Skin epidermis (tissue), 12 donors: Measurements from ENCODE around the gene ZC3H7A.

Experiments used
- H3K27ac ChIP-seq, 21 experiments: fragments of 200-600 bp; sonication (generic) in 11 of 21; one replicate each; pipeline ENCODE4 v1.5.0; 2020; ENCODE audit warnings: mild to moderate bottlenecking in 3 of 21, inconsistent platforms in 2 of 21, moderate library complexity in 2 of 21
- H3K4me3 ChIP-seq, 7 experiments: fragments of 200-600 bp; sonication (generic) in 2 of 7; one replicate each; pipeline ENCODE4 v1.5.0; 2020; ENCODE audit warnings: inconsistent platforms in 2 of 7, mild to moderate bottlenecking in 2 of 7, moderate library complexity in 1 of 7

ZC3H7A gene

DNA sequence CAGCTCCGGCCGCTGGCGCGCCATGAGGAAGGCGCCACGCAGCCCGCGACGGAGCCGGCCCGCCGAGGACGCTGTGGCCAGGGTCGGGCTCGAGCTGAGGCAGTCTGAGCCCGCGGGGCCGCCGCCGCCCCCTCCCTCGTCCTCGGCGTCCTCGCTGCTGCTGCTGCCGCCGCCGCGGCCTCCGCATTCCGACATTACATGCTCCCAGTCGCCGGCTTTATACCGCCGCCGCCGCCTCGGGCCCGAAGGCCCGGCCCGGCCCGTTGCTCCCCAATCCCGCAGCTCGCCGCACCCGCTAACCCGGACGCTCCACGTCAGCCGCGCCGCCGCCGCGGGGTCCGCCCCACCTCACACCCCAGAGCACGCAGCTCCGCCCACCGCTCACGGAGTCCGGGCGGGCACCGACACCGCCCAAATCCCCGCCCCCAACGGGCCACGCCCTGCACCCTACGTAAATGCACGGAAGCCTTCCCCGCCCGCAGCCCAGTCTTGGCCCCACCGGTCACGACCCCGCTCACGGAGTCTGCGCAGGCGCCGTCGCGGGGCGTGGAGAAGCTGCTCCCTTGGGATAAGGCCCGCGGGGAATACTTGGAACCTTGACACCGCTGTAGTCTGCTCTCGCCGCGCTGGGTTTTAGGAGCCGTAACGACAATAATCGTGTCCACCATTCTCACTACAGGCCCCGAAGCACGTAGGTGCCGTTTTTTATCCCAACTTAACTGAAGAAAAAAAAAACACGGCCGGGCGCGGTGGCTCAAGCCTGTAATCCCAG, 54.3 kb downstream of the ZC3H7A start, which contains the start of gene TXNDC11:
TXNDC11 (minus strand) TSS at position 322 of the 772 bp plus-strand sequence; CDS start at position 195, 127 bp downstream.
- peak within 1 kb of the TSS; percentile 64 to 94 (median 84) for H3K4me3 ChIP-seq
- H3K27ac ChIP-seq: peak within 1 kb of the TSS; percentile 85 to 100 (median 96)

DNA sequence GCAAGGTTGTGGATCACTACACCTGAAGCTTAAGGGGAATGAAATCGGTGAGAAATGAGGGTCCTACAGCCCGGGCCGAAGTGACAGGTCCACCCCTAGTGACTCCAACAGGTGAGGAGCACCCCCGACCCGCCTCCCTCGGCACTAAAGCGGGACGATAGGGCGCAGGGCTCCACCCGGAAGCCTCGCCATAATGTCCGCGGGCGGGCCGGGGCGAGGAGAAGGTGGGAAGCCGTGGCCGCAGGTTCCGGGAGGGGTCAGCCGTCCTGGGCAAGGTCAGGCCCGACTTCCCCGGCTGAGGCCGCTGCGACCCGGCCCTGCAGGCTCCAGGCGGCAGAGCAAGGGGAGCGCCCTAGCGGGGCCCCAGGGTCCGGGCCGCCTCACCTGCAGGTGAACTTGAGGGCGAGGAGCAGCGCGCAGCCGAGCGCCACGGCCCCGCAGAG, 54.9 kb downstream of the ZC3H7A start:
- Histone ChIP-seq H3K27ac (peak overlapping the region; percentile 85 to 100 (median 96)), H3K4me3 (peak overlapping the region; percentile 64 to 94 (median 84))

DNA sequence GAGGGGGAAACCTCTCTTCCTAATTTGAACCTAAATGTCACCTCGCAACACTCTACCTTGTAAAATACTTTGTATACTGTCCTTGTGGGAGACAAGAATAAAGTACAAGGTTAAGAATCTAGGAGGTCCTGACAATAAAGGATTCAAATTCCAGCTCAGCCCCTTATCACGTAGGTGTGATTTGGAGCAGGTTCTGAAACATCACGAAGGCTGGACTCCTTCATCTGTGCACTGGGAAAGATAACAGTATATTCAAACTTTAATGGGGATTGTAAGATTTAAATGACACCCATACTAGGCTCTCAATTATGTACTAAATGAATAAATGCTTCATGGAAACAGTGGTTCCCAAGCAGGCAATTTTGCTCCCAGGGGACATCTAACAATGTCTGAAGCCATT, 56.5 kb downstream of the ZC3H7A start:
- Histone ChIP-seq H3K4me3 (peak overlapping the region in 3 of 7 experiments; percentile 64 to 94 (median 93)), H3K27ac (peak overlapping the region in 6 of 21 experiments; percentile 20 to 99 (median 94))

DNA sequence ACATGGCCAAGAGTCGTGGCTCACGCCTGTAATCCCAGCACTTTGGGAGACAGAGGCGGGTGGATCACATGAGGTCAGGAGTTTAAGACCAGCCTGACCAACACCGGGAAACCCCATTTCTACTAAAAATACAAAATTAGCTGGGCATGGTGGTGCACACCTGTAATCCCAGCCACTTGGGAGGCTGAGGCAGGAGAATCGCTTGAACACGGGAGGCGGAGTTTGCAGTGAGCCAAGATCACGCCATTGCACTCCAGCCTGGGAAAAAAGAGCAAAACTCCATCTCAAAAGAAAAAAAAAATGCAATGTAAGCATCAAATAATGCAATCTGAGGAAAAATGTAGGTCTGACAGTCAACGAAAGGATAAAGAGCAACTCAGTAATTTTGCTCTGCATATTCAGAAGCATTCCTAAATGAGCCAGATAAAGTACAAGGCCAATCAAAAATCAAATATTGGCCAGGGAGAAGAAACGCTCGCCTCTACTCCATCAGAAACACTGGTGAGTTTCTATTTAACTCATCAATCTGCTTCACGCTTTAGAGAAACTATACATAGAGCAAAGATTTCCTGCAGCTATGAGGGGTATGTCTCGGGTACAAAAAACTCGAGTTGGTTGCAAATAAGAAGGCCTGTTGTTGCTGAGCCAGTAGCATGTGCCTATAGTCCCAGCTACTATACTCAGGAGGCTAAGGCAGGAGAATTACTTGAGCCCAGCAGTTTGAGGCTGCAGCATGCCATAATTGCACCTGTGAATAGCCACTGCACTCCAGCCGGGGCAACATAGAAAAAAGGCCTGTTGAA, 58.1 kb downstream of the ZC3H7A start:
- H3K4me3 ChIP-seq: no peak overlapping the region
- H3K27ac ChIP-seq: no peak overlapping the region

DNA sequence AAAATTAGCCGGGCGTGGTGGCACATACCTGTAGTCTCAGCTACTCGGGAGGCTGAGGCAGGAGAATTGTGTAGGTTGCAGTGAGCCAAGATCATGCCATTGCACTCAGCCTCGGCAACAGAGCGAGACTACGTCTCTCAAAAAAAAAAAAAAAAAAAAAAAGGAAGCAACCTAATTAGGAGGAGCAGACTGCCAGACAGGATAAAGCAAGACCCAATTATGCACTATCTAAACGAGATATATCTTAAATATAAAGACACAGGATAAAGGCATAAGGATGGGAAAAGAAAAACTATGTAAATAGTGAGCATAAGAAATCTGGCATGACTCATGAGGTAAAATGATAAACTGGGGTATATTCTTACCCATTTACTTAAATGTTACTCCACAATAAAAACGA, 59.3 kb downstream of the ZC3H7A start:
- no peak overlapping the region for H3K4me3 ChIP-seq
- H3K27ac ChIP-seq: no peak overlapping the region

DNA sequence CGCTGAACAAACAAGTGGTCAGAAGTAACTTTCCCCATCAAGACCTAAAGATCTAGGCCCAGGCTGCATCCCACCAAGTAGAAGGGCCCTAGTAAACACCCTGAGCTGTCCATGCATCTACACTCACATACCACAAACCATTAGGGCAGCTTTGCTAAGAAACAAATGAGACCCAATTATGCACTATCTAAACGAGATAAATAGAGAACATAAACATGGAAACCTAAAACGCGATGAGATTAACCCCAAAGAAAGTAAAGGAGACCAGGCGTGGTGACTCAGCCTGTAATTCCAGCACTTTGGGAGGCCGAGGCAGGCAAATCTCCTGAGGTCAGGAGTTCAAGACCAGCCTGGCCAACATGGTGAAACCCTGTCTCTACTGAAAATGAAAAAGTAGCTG, 60.2 kb downstream of the ZC3H7A start:
- Histone ChIP-seq H3K27ac (no peak overlapping the region), H3K4me3 (no peak overlapping the region)

DNA sequence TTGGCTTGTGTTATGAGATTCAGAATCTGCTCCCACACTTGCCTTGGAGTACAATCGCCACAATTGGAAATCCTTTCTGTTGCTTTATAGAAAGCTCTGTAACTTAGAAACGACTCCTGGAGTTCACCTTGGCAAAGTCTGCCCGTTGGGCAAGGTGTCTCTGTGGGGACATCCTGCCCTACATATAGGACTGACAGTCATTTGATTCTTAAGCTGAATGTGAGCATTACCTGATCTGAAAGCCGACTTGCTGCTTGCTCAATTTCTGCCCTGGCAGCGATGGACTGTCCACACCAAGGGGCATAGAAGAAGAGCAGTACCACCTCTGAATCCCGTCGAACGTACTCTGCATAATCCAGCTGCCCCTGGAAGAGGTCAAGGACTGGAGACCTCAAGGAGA, 61.3 kb downstream of the ZC3H7A start:
- no peak overlapping the region for H3K27ac ChIP-seq
- H3K4me3 ChIP-seq: no peak overlapping the region

DNA sequence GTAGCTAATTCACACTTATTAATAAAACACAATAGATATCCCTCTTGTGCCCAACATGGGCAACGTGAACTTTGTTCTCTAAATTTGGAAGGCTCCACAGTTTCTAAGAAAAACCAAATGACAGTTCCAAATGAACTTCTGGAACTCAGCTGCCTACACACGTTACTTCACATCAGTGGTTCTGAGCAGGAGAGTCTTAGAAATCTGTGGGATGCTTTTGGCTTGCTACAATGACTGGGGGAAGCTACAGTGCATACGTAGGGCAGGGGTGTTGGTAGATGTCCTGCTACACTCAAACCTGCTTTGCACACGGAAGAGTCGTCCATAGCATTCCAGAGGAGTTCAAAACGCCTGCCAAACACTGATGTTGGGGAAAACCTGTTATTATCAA, 62.4 kb downstream of the ZC3H7A start:
- H3K4me3 ChIP-seq: no peak overlapping the region
- no peak overlapping the region for H3K27ac ChIP-seq

DNA sequence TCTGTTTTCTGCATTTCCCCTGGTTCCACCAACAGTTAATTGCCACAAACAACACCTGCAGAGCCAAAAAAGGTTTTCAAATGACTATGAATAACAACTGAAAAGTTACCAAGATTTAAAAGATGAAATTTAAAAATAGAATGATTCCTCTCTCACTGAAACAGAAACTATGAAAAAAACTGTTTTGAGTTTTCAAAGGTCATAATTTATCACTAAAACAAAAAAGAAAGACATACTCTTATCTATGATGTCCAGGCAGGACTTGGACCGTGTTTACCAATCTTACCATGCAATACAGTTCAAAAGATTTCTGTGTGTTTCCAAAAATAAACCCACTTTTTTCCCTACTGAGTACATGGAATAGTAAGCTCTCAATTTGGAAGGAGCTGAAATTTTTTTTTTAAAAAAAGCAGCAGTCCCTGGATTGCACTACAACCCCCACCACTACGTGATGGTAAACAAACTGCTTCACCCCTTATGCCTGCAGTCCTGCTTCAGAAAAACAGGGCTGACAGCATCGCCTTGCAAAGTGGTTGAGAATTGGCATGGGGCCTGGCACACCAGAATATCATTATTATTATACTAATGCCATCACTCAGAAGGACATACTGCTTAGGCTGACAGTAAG, 62.9 kb downstream of the ZC3H7A start:
- Histone ChIP-seq H3K27ac (no peak overlapping the region), H3K4me3 (no peak overlapping the region)

DNA sequence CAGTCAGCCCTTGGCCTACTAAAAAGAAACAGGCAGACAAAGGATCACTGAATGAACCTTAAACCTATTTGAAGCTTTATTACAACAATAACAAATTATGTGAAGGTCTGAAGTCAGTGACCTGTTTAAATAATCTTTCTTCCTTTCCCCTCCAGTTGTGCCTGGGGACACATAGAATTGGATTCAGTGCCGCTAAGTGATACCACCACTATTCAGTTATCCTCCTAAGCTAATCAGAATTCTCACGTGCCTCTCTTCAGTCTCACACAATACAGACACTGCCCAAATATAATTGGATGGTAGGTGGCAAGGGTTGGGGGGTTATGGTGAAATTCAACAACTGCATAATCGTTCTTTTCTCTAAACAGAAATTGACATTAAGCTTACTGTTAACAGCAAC, 65.8 kb downstream of the ZC3H7A start:
- Histone ChIP-seq H3K27ac (no peak overlapping the region), H3K4me3 (no peak overlapping the region)

DNA sequence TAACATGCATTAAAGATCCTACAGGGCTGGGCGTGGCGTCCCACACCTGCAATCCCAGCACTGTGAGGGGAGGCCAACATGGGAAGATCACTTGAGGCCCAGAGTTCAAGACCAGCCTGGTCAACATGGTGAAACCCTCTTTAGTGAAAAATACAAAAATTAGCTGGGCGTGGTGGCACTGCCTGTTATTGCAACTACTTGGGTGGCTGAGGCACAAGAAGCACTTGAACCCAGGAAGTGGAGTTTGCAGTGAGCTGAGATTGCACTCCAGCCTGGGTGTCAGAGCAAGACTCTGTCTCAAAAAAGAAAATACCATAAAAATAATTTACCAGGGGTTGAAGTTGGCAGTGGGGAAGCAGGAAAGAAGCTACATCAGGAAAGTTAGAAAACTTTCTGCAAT, 67.3 kb downstream of the ZC3H7A start:
- H3K4me3 ChIP-seq: no peak overlapping the region

DNA sequence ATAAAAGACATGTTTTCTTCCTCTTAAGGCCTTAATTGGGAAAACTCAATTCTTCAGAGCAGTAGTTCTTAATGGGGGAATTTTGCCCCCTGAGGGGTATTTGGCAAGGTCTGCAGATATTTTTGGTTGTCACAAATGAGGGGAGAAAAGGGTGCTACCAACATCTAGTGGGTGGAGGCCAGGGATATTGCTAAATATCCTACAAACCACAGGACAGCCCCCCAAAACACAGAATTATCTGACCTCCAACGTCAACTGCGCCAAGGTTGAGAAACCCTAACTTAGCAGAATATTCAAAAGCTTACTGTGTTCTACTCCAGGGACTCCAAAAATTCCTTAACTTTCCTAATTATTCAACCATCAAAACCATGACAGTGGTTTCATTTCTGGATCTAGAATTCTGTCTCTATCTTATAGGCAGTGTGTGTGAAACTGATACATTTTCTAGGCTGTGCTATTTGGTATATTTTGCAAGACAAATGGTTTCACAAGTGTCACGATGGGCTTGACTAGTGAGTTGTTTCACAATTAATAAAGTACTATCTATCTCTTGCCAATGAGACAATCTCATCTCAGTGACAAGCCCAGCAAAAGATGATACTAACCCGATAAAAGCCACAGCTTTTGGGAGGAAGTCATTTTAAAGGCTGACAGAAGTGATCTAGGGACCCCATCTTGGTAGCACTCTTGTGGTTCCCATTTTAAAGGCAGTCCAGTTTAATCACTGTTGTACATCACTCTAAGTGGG, 69.1 kb downstream of the ZC3H7A start:
- H3K4me3 ChIP-seq: no peak overlapping the region
- H3K27ac ChIP-seq: peak overlapping the region in 4 of 21 experiments; percentile 3 to 41 (median 18)

More for the DNA sequence above, 67.3 kb downstream of the ZC3H7A start:
- H3K27ac ChIP-seq: no peak overlapping the region

DNA sequence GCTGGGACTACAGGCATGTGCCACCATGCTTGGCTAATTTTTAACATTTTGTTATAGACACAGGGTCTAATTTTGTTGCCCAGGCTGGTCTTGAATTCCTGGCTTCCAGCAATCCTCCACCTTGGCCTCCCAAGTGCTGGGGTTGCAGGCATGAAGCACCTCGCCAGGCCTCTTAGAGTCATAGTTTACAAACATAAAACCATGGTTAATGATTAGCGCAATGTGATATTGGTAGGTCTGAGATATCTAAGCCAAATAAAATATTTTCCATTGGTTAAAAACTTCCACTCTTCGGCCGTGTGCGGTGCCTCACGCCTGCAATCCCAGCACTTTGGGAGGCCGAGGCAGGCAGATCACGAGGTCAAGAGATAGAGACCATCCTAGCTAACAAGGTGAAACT, 71.0 kb downstream of the ZC3H7A start:
- H3K4me3 ChIP-seq: no peak overlapping the region
- H3K27ac ChIP-seq: no peak overlapping the region

DNA sequence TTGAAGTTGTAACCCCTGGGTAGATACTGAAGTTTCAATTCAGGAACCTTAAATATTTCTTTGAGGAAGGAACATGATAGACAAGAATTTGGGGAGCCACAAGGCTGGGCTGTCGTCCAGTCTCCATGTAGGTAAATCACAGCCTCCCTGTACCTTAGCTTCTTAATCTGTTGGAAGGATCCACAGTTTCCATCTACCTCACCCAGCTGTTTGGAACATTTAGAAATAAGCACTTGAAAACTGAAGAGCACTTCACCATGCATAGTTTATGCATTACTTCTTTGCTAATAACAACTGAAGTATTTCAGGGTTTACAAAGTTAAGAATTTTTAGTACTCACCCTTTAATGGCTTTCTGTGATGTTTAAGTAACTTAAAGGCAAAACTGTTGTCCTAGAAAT, 71.6 kb downstream of the ZC3H7A start:
- H3K27ac ChIP-seq: no peak overlapping the region
- no peak overlapping the region for H3K4me3 ChIP-seq

DNA sequence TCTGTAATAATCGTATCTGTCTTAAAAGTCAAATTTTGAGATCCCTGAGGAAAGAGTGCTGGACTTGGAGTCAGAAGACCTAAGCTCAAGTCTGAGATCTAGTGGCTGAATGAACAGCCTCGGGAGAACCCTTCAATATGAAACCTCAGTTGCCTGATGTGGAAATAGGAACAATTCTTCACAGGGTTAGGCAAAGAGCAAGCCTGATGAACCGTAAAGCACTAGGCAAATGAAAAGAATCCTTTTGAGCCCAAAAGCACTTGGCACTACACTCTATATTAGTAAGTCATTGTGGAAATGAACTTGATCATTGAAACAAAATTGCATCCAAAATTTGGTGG, 74.6 kb downstream of the ZC3H7A start:
- peak overlapping the region in 1 of 21 experiments; percentile 1 for H3K27ac ChIP-seq

DNA sequence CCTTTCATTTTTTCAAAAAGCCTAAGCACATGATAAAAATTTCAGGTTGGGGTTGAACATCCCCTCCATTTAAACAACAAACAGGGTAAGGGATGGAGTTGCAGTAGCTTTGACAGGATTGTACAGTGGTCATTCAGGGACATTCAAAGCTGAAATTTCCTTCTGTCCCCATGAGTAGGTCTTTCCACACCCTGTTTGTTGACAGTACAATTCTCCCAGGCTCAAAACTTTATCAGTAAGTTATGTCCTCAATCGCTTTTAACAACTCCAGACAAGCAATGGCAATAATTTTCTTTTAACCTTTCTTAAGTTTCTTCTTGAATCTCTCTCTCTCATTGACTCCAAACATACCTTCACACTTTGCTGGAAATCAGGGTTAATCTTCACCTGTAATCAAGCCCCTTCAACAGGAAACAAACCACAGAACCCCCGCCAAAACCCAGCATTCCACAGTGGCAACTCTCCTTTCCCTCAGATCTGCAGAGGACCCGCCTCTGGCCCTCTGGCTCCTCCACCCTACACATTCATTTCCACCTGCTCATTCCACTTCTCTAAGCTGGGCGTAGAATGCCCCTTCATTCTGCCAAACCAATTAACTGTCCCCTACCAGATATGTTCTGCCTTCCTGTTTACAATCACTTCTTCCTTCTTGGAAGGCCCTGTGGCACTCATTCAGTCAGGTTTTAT, 75.1 kb downstream of the ZC3H7A start:
- H3K27ac ChIP-seq: peak overlapping the region in 1 of 21 experiments; percentile 1

More for the DNA sequence above, 74.6 kb downstream of the ZC3H7A start:
- no peak overlapping the region for H3K4me3 ChIP-seq

DNA sequence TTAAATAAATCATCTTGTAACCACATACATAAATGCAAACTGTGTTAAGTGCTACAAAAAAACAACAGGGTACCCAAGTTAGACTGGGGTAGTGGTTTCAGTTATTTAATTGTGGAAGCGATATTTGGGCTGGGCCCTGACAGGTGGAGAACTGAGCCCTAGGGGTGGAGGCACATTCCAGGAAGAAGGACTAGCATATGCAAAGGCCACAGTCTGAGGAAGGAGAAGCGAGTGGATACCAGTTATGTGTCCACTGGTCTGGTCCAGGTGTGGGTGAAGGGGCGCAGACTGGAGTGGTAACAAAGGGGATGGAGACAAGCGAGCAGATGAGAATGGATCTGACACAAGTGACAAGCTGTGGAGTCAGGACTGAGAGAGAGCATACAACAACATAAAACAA, 77.3 kb downstream of the ZC3H7A start:
- H3K27ac ChIP-seq: no peak overlapping the region

More for the DNA sequence above, 75.1 kb downstream of the ZC3H7A start:
- no peak overlapping the region for H3K4me3 ChIP-seq

DNA sequence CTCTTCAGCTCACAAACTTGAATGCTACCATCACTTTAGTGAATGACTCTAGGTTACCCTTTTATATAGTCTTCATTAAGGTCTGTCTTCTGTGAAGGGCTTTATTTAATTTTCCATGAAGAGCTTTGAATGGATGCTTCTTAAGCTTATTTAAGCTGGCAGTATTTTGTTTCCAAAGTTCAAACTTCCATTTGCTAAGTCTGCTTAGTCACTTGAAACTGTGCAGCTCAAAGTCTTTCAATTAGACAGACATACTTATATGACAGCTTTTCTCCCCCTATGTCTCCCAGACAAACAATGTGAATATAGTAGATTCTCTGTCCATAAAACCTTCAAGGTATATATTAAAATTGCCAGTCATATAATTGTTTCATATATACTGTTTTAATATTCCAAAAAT, 77.9 kb downstream of the ZC3H7A start:
- H3K27ac ChIP-seq: no peak overlapping the region
- no peak overlapping the region for H3K4me3 ChIP-seq

More for the DNA sequence above, 77.3 kb downstream of the ZC3H7A start:
- no peak overlapping the region for H3K4me3 ChIP-seq

DNA sequence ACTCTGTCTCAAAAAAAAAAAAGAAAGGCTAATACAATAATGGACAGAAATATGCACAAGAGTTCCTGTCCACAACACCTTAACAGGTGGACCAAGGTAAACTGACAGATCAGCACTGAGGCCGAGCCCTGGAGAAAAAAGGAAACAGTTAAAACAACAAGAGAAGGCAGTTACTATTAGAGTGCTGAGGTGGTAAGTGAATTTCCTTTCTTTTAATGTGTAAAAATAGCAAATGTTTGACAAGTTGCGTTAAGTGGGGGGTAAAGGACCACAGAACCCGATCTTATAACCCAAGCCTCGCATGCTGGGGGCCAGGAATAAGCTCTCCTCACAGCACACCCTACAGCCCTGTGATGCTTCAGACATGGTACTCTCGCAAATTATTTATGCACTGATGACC, 79.2 kb downstream of the ZC3H7A start:
- H3K4me3 ChIP-seq: no peak overlapping the region
- H3K27ac ChIP-seq: no peak overlapping the region
